Kidney epithelial cell (primary cell): ENCODE measurements around the gene SUGCT. TPM values are rescaled to one million over a fixed set of nuclear protein-coding genes. Genes with fewer than 3 reads are reported as not detected.
"Not testable (repeated sequence)": the region's sequence is repeated elsewhere in the genome, so short reads cannot be mapped to it uniquely, and the experiment has no call there.

ENCODE experiments used
- DNase-seq: peaks from one replicate; pipeline ENCODE4 v3.0.0-alpha.2; 2010; ENCODE audit warnings: low read depth
- H3K27me3 ChIP-seq: 2 replicates; pipeline ENCODE4 v1.6.0; 2011; ENCODE audit warnings: low read length; ENCODE audit not compliant: control insufficient read depth, insufficient read depth
- H3K36me3 ChIP-seq: 2 replicates; pipeline ENCODE4 v1.5.1; 2011; ENCODE audit warnings: low read length; ENCODE audit not compliant: control insufficient read depth, insufficient read depth
- H3K4me3 ChIP-seq: 2 replicates; pipeline ENCODE4 v1.5.1; 2011; ENCODE audit warnings: low read depth, mild to moderate bottlenecking, control low read depth, low read length
- total RNA-seq: library from RNA; depleted of rRNA; stranded (reverse); fragments of >200 nt; gene quantifications from 2 replicates; pipeline ENCODE4 v1.2.3, GENCODE V29; 2015
- TF ChIP-seq, protein P1 (sequence below): IDR thresholded peaks from 2 replicates; pipeline ENCODE4 v1.5.1; 2011; ENCODE audit warnings: mild to moderate bottlenecking, moderate library complexity, low read length, control low read depth, inconsistent platforms; ENCODE audit not compliant: insufficient read depth, poor library complexity, severe bottlenecking

SUGCT gene
- total RNA-seq, 1 donor from 2014 or later = 4.0 TPM

DNA sequence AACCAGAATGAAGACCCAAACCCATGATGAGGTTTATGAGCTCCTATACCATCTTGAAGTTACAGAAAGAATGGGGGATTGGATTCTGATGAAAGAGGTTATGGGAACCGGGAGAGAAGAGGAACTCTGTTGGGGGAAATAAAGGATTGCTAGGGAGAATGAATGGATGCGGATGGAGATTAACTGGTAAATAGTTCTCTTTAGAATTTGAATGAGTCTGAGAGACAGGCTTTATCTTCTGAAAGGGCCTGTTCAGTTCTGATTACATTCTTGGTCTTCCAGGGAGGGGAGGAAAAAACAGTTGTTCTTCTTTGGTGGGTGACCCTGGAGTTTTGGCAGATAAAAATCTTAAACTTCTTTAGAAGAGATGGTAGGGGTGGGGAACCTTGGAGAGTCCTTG, 13.9 kb downstream of the SUGCT start:
- no peak for DNase-seq
- TF ChIP-seq, protein P1, sequence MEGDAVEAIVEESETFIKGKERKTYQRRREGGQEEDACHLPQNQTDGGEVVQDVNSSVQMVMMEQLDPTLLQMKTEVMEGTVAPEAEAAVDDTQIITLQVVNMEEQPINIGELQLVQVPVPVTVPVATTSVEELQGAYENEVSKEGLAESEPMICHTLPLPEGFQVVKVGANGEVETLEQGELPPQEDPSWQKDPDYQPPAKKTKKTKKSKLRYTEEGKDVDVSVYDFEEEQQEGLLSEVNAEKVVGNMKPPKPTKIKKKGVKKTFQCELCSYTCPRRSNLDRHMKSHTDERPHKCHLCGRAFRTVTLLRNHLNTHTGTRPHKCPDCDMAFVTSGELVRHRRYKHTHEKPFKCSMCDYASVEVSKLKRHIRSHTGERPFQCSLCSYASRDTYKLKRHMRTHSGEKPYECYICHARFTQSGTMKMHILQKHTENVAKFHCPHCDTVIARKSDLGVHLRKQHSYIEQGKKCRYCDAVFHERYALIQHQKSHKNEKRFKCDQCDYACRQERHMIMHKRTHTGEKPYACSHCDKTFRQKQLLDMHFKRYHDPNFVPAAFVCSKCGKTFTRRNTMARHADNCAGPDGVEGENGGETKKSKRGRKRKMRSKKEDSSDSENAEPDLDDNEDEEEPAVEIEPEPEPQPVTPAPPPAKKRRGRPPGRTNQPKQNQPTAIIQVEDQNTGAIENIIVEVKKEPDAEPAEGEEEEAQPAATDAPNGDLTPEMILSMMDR = no peak

DNA sequence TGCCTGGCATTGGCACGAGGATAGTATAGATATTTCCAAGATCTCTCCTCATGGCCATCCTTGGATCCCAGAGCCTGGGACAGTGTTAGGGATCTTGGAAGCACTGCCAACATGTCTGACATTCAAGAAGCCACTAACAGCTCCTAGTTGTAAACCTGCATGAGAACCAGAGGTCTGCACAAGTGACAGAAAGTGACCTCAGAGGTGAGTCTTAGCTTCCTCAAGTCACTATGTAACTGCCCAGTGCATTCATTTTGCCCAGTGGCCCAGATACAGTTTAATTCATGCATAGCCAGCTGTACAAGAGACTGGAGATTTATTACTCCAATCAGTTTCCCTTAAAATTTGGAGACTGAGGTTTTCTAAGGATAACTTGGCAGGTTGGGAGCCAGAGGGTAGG, 16.7 kb downstream of the SUGCT start:
- Histone ChIP-seq H3K27me3 (no peaks in the 10 kb centered on the region), H3K4me3 (no peak overlapping the region), H3K36me3 (no peaks in the 10 kb centered on the region)
- DNase-seq = no peak
- TF ChIP-seq, protein P1 = no peak

More for the DNA sequence above, 13.9 kb downstream of the SUGCT start:
- no peaks in the 10 kb centered on the region for H3K36me3 ChIP-seq
- H3K27me3 ChIP-seq = no peaks in the 10 kb centered on the region
- H3K4me3 ChIP-seq = no peak overlapping the region

DNA sequence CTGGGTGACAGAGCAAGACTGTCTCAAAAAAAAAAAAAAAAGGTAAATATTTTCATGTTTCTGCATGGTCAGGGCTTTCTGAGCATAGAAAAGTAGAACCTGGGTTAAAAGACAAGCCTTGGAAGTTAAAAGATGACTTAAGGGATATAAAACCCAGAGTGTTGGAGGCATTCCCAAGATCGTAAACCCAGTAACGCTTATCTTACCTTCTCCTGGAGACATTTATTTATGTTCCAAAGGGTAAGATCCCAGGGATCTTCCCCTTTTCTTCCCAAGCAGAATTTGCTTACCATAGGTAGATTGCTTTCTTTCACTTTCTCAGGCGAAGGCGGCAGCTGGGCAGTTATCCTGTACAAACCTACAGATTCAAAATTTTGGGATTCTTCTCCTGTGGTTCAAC, 22.2 kb downstream of the SUGCT start:
- no peaks in the 10 kb centered on the region for H3K27me3 ChIP-seq
- TF ChIP-seq, protein P1 = no peak
- no peak for DNase-seq
- H3K4me3 ChIP-seq = no peak overlapping the region
- no peaks in the 10 kb centered on the region for H3K36me3 ChIP-seq

DNA sequence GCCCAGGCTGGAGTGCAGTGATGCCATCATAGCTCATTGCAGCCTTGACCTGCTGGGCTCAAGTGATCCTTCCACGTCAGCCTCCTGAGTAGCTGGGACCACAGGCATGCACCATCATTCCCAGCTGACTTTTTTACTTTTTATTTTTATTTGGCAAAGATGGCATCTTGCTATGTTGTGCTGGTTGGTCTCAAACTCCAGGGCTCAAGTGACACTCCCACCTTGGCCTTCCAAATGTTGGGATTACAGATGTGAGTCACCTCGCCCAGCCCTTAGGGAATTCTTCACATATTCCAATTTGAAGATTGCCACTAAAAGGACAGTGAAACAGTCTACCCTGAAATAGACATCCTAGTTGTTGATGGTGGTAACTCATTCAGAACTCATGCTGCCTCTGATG, 27.7 kb downstream of the SUGCT start:
- TF ChIP-seq, protein P1 = no peak
- DNase-seq = no peak
- H3K36me3 ChIP-seq = no peaks in the 10 kb centered on the region

DNA sequence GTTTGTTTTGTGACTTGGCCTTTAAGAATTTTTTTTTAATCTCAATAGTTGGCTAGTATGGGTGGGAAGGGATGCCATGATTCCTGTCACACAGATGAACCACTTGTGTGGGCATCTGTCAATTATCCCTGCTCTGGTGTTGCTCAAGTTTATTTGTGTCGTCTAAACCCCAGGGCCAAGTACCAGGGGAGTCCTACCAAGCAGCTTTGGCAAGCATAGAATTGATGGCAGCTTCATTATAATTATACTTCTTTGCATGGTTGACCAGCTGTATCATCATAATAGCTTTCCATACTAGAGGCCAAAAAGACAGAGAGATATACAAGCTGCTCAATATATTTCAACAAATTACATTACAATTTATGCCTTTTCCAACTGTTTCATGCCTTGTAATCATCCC, 30.4 kb downstream of the SUGCT start:
- Histone ChIP-seq H3K27me3 (no peaks in the 10 kb centered on the region), H3K4me3 (no peak overlapping the region), H3K36me3 (no peaks in the 10 kb centered on the region)
- TF ChIP-seq, protein P1 = no peak
- no peak for DNase-seq

More for the DNA sequence above, 27.7 kb downstream of the SUGCT start:
- no peaks in the 10 kb centered on the region for H3K27me3 ChIP-seq
- H3K4me3 ChIP-seq = no peak overlapping the region

DNA sequence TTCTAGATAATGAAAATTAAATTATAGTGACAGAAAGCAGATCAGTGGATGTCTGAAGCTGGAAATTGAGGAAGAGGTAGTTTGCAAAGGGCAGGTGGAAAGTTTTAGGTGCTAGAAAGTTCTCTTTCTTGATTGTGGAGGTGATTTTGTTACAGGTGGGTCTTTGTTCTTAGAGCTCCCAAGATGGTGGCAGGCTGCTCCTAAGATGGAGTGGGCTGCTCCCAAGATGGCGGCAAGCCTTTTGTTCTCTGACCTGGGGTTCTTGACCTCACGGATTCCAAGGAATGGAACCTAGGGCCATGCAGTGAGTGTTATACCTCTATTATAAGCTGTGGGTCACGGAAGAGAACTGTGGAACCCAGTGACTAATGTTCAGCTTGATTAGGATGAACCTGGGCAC, 32.5 kb downstream of the SUGCT start:
- Histone ChIP-seq H3K4me3 (no peak overlapping the region), H3K27me3 (no peaks in the 10 kb centered on the region), H3K36me3 (no peaks in the 10 kb centered on the region)
- no peak for DNase-seq
- TF ChIP-seq, protein P1 = no peak

DNA sequence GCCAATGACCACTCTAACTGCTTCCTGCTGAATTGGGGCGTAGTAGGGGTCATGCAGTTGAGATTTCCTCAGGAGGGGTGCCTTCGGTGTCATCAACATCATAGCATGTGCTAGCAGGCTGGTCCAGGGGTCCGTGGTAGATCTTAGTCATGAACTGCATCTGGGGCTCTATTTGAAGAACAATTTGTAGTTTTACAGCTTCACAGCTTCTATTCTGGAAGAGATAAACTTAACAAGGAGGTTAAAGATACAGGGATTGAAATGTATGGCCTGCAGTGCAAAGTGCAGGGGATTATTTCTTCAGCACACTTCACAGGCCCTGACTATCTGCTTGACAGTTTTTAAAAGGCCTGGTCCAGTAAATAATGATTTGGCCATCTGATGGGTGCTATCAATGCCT, 33.5 kb downstream of the SUGCT start:
- H3K36me3 ChIP-seq, H3K4me3 ChIP-seq, DNase-seq, H3K27me3 ChIP-seq: not testable (repeated sequence)

DNA sequence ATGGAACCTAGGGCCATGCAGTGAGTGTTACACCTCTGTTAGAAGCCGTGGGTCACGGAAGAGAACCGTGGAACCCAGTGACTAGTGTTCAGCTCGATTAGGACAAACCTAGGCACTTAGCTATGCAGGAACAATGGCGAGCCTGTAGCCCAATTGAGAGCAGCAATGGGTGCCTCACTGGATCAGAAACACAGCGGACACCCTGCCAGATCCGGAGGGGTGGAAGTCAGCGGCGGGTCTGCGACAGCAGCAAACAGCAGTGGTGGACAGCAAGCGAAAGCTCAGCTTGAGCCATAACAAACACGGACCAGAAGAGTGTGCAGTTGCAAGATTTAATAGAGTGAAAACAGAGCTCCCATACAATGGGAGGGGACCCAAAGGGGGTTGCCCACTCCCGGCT, 38.3 kb downstream of the SUGCT start:
- DNase-seq, H3K4me3 ChIP-seq, H3K36me3 ChIP-seq, H3K27me3 ChIP-seq: not testable (repeated sequence)

DNA sequence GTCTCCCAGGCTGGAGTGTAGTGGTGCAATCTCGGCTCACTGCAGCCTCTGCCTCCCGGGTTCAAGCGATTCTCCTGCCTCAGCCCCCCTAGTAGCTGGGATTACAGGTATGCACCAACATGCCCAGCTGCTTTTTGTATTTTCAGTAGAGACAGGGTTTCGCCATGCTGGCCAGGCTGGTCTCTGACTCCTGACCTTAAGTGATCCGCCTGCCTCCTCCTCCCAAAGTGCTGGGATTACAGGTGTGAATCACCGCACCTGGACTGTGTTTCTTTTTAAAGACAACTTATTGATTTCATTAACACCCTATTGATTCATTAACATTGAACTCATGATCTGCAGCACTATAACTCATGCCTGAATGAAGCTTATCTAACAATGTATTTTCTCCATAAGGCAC, 40.5 kb downstream of the SUGCT start:
- H3K27me3 ChIP-seq, DNase-seq, H3K36me3 ChIP-seq, H3K4me3 ChIP-seq: not testable (repeated sequence)
